SK-N-MC (cell line): ENCODE measurements around the gene LTBP2.
A peak's percentile ranks its signal among the peaks of the same experiment; 100 is the strongest.

ENCODE experiments used
- DNase-seq: peaks from one replicate; pipeline ENCODE4 v3.0.0-alpha.2; 2011; ENCODE audit warnings: low read depth, low spot score
- H3K27ac ChIP-seq: fragments of 200-600 bp; sonication (generic); 2 replicates; pipeline ENCODE4 v1.5.1; 2016; ENCODE audit warnings: mixed run types
- H3K36me3 ChIP-seq: fragments of 200-600 bp; sonication (generic); 2 replicates; pipeline ENCODE4 v1.6.1; 2017; ENCODE audit warnings: antibody characterized with exemption, low read length, mixed read lengths; ENCODE audit not compliant: insufficient read depth
- H3K4me3 ChIP-seq: fragments of 200-600 bp; sonication (generic); 2 replicates; pipeline ENCODE4 v1.5.1; 2016
- H3K9ac ChIP-seq: fragments of 200-600 bp; sonication (generic); 2 replicates; pipeline ENCODE4 v1.8.0; 2017; ENCODE audit warnings: mixed run types, mixed read lengths; ENCODE audit not compliant: insufficient read length
- H3K9me3 ChIP-seq: fragments of 200-600 bp; sonication (generic); 2 replicates; pipeline ENCODE4 v1.6.1; 2017; ENCODE audit warnings: low read depth, mild to moderate bottlenecking, antibody characterized with exemption, low read length, moderate library complexity, mixed read lengths
- EZH2 ChIP-seq: fragments of 200-600 bp; sonication (generic); IDR thresholded peaks from one replicate; pipeline ENCODE4 v1.6.1; 2017; ENCODE audit warnings: antibody characterized with exemption
- FOXP2 ChIP-seq: optimal IDR thresholded peaks from 2 replicates; pipeline ENCODE3; 2011; ENCODE audit warnings: mild to moderate bottlenecking, moderate library complexity; ENCODE audit not compliant: insufficient read depth; ENCODE audit errors: extremely low read length, control extremely low read depth
- POLR2AphosphoS5 ChIP-seq: IDR thresholded peaks from 2 replicates; pipeline ENCODE4 v1.6.1; 2012; ENCODE audit warnings: mild to moderate bottlenecking, low read depth, low read length, borderline replicate concordance

The LTBP2 gene

DNA sequence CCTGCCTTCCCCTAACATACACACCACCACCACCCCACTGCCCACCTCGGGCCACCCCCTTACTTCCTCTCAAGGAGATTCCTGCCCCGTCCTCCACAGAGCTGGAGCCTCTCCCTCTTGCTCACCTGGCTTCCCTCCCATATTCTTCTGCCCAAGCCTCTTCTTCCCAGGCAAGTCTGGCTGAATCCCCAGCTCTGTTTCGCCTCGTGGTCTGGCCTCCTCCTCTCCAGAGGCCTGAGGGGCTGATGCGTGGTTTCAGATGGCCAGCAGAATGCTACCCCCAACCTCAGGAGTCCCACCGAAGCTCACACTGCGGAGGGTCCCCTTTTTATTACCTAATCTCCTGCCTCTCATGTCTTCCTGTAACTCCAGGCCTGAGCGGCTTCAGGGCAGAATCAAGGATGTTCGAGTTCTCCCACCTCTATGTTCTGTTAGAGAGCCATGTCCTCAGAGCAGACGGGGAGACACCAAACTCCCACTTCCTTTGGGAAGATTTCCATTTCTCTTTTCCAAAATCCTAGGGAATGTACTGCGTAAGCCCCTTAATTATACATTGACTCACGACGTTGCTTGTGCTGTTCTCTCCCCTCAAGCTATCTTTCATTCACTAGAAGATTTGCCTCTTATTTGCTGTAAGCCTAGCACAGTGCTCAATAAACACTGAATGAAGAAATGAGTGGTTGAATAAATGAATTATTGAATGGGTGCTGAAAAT, 33.9 kb upstream of the LTBP2 start:
- Histone ChIP-seq H3K27ac (no peak overlapping the region), H3K9ac (no peak overlapping the region), H3K36me3 (no peaks in the 10 kb centered on the region), H3K9me3 (no peaks in the 10 kb centered on the region), H3K4me3 (no peak overlapping the region)
- TF ChIP-seq FOXP2: no peak
- no peak for TF ChIP-seq EZH2
- TF ChIP-seq POLR2AphosphoS5: no peak
- no peak for DNase-seq

DNA sequence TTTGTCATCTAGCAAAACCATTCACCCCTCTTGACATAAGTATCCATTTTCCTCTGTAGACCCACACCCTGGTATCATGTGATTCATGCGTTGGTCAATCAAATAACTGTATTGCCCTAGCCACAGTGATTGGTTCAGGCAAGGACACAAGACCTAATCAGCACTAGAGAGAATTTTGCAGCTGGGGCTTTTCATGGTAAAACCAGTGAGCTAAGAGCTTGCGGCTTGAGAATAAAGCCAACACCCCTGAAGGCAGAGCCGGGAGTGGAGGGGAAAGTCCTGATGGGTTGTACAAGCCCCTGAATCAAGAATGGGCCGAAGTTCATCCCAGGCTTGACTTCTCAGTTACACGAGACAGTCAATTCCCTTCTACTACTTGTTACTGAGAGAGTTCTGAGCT, 33.2 kb upstream of the LTBP2 start:
- Histone ChIP-seq H3K27ac (no peak overlapping the region), H3K36me3 (no peaks in the 10 kb centered on the region), H3K9me3 (no peaks in the 10 kb centered on the region), H3K4me3 (no peak overlapping the region), H3K9ac (no peak overlapping the region)
- DNase-seq: no peak
- TF ChIP-seq POLR2AphosphoS5 (no peak), FOXP2 (no peak)

DNA sequence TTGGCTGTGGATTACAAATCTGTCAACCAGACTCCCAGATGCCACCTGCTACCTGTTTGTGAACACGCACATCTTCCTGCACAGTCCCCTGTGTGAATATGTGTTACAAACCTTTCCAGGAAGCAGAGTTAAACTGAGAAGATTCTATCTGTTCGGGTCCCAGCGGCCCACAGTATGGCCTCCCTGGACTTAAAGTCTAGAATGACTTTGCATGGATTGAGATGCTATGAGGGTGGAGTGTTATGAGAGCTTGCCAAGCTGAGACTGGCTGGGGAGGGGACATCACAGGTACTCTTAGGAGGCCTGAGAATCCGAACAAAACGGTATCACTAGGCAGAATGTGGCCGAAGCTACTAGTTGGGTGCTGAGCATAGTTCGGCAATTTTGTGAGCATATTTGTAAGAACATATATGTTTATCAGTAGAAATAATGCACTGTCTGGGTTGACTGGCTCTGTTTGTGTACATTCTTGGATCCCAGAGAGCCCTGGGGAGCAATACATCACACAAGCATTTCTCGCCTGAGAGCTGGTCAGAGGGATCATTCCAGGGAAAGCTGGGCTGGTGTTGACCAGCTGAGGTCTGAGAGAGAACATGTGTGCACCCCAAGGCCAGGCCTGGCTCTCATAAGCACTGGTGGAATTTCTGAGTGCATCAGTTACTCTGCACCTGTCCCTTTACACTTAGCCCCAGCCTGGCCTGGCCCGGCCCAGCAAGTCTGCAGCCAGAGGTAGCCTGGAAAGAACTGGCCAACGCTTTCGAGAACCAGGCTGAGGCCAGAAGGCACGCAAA, 29.8 kb upstream of the LTBP2 start:
- no peak for TF ChIP-seq FOXP2
- no peak for TF ChIP-seq EZH2
- TF ChIP-seq POLR2AphosphoS5: no peak
- H3K9ac ChIP-seq: no peak overlapping the region

DNA sequence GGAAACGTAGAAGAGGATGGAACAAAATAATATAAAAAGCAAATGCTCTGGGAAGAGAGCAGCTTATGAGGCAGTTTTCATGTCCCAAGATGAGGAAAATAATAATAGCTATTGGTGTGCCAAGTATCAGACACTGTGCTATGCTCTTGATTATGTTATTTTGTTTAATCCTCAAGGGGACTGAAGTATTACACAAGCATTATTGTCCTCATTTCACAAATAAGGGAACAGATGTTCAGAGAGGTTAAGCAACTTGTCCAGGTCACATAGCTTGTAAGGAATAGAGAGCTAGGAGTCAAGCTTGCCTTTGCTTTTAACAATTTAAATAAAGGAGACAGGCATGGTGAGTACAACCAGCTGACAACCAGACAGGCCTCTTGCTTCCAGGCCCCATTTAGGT, 26.9 kb upstream of the LTBP2 start:
- TF ChIP-seq FOXP2 (no peak), POLR2AphosphoS5 (no peak), EZH2 (no peak)
- Histone ChIP-seq H3K9ac (no peak overlapping the region), H3K4me3 (no peak overlapping the region), H3K27ac (no peak overlapping the region), H3K9me3 (no peaks in the 10 kb centered on the region), H3K36me3 (no peaks in the 10 kb centered on the region)
- DNase-seq: no peak

More for the DNA sequence above, 29.8 kb upstream of the LTBP2 start:
- H3K9me3 ChIP-seq: no peaks in the 10 kb centered on the region
- no peak overlapping the region for H3K4me3 ChIP-seq
- no peak for DNase-seq
- no peak overlapping the region for H3K27ac ChIP-seq
- no peaks in the 10 kb centered on the region for H3K36me3 ChIP-seq

DNA sequence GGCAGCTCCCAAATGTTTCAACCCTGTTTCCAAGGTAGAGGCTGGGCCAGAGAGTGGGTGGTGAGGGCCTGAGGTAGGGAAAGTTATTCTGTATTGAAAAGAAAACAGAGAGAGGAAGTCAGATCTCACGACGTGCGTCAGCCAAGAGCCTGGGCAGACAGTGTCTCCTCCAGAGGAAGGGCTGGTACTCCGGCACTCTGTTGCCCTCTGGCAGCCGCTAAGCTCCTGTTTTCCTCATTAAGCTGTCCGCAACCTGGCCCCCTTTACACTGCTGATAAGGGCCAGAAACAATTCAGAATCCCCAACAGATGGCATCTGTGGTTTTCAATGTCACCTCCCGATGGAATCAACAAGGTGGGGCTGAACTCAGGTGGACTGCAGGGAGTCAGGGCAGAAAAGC, 26.0 kb upstream of the LTBP2 start:
- Histone ChIP-seq H3K36me3 (no peaks in the 10 kb centered on the region), H3K9ac (no peak overlapping the region), H3K4me3 (no peak overlapping the region), H3K9me3 (no peaks in the 10 kb centered on the region), H3K27ac (no peak overlapping the region)
- TF ChIP-seq EZH2 (no peak), POLR2AphosphoS5 (no peak), FOXP2 (no peak)
- DNase-seq: no peak

DNA sequence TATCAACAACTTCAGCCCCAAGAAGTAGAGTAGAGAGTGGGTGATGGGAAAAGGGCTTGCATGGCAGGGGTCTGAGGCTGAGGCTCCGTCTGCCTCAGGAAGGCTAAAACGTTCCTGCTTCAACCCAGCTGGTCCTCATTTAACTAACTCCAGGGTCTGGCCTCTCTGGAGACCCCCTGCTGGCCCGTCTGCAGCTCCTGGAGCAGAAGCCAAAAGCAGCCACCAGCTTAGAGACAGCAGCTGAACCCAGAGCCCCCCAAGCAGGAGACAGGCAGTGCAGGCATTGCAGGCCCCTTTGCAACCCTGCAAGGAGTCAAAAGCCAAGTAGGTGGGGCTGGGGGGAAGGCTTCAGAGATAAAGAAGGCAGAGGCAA, 25.1 kb upstream of the LTBP2 start:
- Histone ChIP-seq H3K9ac (no peak overlapping the region), H3K9me3 (no peaks in the 10 kb centered on the region), H3K4me3 (peak overlapping the region; percentile 43), H3K27ac (0 out of 2 replicates have a peak overlapping the region, but pooled peaks have one; percentile 31), H3K36me3 (no peaks in the 10 kb centered on the region)
- no peak for DNase-seq
- no peak for TF ChIP-seq FOXP2
- TF ChIP-seq EZH2: no peak
- TF ChIP-seq POLR2AphosphoS5: no peak

DNA sequence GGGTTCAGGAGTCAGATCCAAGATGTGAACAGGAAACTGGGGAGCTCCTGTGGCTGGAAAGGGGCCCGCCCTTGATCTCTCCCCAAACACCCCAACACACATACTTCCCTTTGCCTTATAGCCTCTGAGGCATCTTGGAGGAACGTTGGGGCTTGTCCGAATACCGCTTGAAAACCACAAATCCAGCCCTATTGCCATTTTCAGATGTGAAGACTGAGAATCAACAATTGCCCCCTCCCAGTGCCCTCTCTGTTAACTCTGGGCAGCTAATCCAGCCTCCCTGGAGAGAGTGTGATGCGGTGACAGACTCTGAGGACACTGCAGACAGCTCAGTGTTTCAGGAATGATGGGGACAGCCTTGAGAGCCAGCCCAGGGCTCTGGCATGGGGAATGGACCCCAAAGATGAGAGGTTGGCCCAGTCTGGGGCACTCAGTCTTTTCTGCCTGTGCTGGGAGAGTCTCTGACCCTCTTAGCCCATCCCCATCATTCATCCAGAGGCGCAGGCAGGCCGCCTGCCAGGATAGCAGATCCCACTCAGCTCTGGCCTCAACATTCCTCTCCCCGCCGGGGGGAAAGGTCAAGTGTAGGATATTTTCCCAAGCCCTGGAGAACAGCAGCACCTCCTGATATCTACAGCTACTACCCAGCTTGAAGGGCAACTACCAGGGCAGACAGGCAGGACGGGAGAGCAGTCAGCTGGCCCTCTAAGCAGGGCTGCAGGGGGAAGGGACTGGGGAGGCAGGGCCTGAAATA, 24.6 kb upstream of the LTBP2 start:
- Histone ChIP-seq H3K4me3 (peak overlapping the region; percentile 43), H3K36me3 (no peaks in the 10 kb centered on the region), H3K9me3 (no peaks in the 10 kb centered on the region), H3K27ac (0 out of 2 replicates have a peak overlapping the region, but pooled peaks have one; percentile 31), H3K9ac (no peak overlapping the region)
- DNase-seq: no peak
- TF ChIP-seq FOXP2 (no peak), EZH2 (no peak), POLR2AphosphoS5 (no peak)

DNA sequence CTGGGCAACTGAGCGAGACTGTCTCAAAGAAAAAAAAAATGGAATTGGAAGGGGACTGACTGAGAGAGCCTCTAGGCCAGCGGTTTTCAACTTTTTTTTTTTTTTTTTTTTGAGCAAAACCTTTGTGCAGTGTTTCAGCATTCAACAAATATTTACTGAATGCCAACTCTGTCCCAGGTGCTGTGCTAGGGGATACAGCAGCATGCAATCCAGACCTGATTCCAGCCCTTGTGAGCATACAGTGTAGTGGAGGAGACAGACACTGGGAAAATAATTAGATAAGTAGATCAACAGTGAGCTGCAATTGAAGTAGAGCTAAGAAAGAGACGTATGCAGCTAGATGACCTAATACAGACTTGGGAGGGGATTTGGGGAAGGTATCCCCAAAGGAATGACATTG, 23.8 kb upstream of the LTBP2 start:
- no peak for DNase-seq
- Histone ChIP-seq H3K27ac (no peak overlapping the region), H3K4me3 (no peak overlapping the region), H3K9ac (no peak overlapping the region), H3K9me3 (no peaks in the 10 kb centered on the region), H3K36me3 (no peaks in the 10 kb centered on the region)
- TF ChIP-seq FOXP2 (no peak), POLR2AphosphoS5 (no peak), EZH2 (no peak)
